Type B pancreatic cell (in vitro differentiated cells): ENCODE measurements around the gene ZNF526. TPM values are rescaled to one million over a fixed set of nuclear protein-coding genes. Genes with fewer than 3 reads are reported as not detected.

ENCODE experiments used
- DNase-seq: peaks from one replicate; pipeline ENCODE4 v3.0.0; 2021; ENCODE audit warnings: mixed read lengths; ENCODE audit not compliant: unreplicated experiment; ENCODE audit errors: extremely low spot score
- H3K27ac Mint-ChIP-seq: 2 replicates; pipeline ENCODE4 v1.8.0; 2021; ENCODE audit warnings: mild to moderate bottlenecking, mixed read lengths
- H3K27me3 Mint-ChIP-seq: 2 replicates; pipeline ENCODE4 v1.8.0; 2021; ENCODE audit warnings: mixed read lengths
- H3K36me3 Mint-ChIP-seq: 2 replicates; pipeline ENCODE4 v1.8.0; 2021; ENCODE audit warnings: mixed read lengths
- H3K4me1 Mint-ChIP-seq: one replicate; pipeline ENCODE4 v1.8.0; 2021; ENCODE audit warnings: mixed read lengths; ENCODE audit not compliant: unreplicated experiment
- H3K4me3 Mint-ChIP-seq: 2 replicates; pipeline ENCODE4 v1.8.0; 2021; ENCODE audit warnings: mild to moderate bottlenecking, mixed read lengths
- H3K9me3 Mint-ChIP-seq: 2 replicates; pipeline ENCODE4 v1.8.0; 2021; ENCODE audit warnings: mixed read lengths
- total RNA-seq: library from RNA; stranded (reverse); gene quantifications from 2 replicates; pipeline ENCODE4 v1.2.1, GENCODE V29; 2021; ENCODE audit warnings: low replicate concordance
- TF ChIP-seq, protein P1 (sequence below): fragments of 200-600 bp; sonication (generic); conservative IDR thresholded peaks from 2 replicates; pipeline ENCODE4 v1.5.0; 2021; ENCODE audit warnings: antibody characterized with exemption, mild to moderate bottlenecking

The ZNF526 gene
- total RNA-seq, 1 donor from 2014 or later: 18.2 TPM

- TF ChIP-seq, protein P1, sequence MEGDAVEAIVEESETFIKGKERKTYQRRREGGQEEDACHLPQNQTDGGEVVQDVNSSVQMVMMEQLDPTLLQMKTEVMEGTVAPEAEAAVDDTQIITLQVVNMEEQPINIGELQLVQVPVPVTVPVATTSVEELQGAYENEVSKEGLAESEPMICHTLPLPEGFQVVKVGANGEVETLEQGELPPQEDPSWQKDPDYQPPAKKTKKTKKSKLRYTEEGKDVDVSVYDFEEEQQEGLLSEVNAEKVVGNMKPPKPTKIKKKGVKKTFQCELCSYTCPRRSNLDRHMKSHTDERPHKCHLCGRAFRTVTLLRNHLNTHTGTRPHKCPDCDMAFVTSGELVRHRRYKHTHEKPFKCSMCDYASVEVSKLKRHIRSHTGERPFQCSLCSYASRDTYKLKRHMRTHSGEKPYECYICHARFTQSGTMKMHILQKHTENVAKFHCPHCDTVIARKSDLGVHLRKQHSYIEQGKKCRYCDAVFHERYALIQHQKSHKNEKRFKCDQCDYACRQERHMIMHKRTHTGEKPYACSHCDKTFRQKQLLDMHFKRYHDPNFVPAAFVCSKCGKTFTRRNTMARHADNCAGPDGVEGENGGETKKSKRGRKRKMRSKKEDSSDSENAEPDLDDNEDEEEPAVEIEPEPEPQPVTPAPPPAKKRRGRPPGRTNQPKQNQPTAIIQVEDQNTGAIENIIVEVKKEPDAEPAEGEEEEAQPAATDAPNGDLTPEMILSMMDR: no peak
- Mint-ChIP-seq H3K36me3 (peaks cover 25% of the 10 kb centered on the region), H3K27me3 (no peaks in the 10 kb centered on the region), H3K4me1 (no peaks in the 10 kb centered on the region), H3K9me3 (no peaks in the 10 kb centered on the region), H3K27ac (peak overlapping the region; percentile 67), H3K4me3 (no peak overlapping the region)
- DNase-seq: no peak
These were observed 12.3 kb upstream of the ZNF526 start for GRCh38 chr19:42207767-42208271.

DNA sequence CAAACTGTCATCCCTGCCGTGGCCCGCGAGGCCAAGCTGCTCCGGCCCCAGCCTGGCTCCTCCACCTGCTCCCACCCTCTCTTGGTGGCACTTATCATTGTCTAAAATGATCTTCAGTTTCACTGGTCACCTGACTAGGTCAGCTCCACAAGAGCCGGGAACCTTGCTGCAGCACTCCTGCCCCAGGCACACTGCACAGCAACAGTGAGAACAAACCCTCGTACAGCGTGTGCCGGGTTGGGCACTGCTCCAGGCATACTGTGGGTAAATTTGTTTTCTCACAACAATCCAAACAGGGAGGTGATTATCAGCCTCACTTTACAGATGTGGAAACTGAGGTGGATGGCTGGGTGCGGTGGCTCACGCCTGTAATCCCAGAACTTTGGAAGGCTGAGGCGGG lies 11.5 kb upstream of the ZNF526 start:
- Mint-ChIP-seq H3K4me1 (no peaks in the 10 kb centered on the region), H3K27ac (no peak overlapping the region)

DNA sequence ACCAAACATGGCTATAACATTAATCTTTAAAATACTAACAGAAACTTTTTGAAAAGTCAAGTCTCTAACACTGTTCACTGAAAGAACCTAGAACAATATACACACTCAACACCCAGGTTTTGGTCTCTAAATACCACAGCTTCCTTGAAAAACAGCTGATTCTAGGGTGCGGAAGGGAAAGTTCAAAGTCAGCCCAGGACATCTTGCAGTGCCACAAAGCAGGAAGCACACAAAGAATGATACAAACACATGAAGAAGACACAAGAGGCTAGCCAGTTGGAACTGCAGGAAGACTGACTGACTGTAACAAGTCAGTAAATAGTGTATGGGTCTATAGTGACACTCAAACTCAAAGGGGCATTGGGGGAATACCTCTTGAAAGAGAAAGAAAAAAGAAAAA lies 7.2 kb upstream of the ZNF526 start:
- Mint-ChIP-seq H3K27ac (no peak overlapping the region), H3K9me3 (no peaks in the 10 kb centered on the region)
- TF ChIP-seq, protein P1: no peak

More for the DNA sequence above, 11.5 kb upstream of the ZNF526 start:
- DNase-seq: no peak
- Mint-ChIP-seq H3K27me3 (no peaks in the 10 kb centered on the region), H3K4me3 (no peak overlapping the region), H3K9me3 (no peaks in the 10 kb centered on the region), H3K36me3 (peaks cover 24% of the 10 kb centered on the region)
- TF ChIP-seq, protein P1: no peak

DNA sequence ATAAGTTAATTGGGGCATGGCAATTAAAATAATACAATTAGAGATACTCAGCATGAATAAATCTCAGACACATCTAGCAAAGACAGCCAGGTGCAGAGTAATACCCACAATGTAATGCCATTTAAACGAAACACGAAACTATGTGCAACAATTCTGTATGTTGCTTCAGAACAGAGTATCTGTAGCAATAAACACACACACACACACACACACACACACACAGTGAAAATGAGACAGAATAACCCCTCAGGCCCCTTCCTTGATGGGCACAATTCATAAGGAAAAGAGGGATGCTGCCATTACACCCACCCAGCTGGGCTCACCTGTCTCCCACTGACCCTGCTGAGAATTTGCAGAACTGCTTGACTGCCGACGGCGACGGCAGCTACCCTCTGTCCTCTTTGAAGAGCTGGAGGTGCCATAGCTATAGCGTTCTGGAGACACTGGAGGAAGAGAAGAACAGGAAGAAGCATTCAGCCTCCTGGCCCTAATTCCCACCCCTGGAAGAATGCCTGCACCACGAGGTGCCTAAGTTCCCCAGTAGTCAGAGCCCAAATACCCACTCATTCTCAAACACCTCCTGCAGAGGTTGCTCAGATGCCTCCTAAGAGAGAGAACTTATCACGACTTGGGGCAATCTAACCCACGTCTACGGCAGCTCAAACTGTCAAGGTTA lies 5.2 kb upstream of the ZNF526 start:
- no peak overlapping the region for H3K27ac Mint-ChIP-seq
- no peaks in the 10 kb centered on the region for H3K27me3 Mint-ChIP-seq
- peak overlapping the region; percentile 96 for H3K4me3 Mint-ChIP-seq
- TF ChIP-seq, protein P1: no peak
- H3K4me1 Mint-ChIP-seq: peaks cover 26% of the 10 kb centered on the region
- H3K36me3 Mint-ChIP-seq: peaks cover 10% of the 10 kb centered on the region
- no peak for DNase-seq
- no peaks in the 10 kb centered on the region for H3K9me3 Mint-ChIP-seq

More for the DNA sequence above, 7.2 kb upstream of the ZNF526 start:
- Mint-ChIP-seq H3K27me3 (no peaks in the 10 kb centered on the region), H3K4me1 (peaks cover 13% of the 10 kb centered on the region), H3K36me3 (peaks cover 19% of the 10 kb centered on the region), H3K4me3 (no peak overlapping the region)
- no peak for DNase-seq

GRCh38 chr19:42216653-42217519 lies 3.2 kb upstream of the ZNF526 start:
- H3K4me1 Mint-ChIP-seq: peaks cover 36% of the 10 kb centered on the region
- TF ChIP-seq, protein P1: no peak
- no peaks in the 10 kb centered on the region for H3K27me3 Mint-ChIP-seq
- H3K9me3 Mint-ChIP-seq: no peaks in the 10 kb centered on the region
- H3K36me3 Mint-ChIP-seq: peaks cover 11% of the 10 kb centered on the region
- peak overlapping the region; percentile 96 for H3K4me3 Mint-ChIP-seq
- peak overlapping the region; percentile 97 for H3K27ac Mint-ChIP-seq
- DNase-seq: no peak
